SKM-1 (cell line): ENCODE data around the gene BRD3OS.
"Not testable (repeated sequence)": the region's sequence is repeated elsewhere in the genome, so short reads cannot be mapped to it uniquely, and the experiment has no call there.

ENCODE experiments used
- DNase-seq: peaks from one replicate; lab custom pipeline; 2025; ENCODE audit not compliant: unreplicated experiment; lab: John Stamatoyannopoulos, UW

Gene BRD3OS

DNA sequence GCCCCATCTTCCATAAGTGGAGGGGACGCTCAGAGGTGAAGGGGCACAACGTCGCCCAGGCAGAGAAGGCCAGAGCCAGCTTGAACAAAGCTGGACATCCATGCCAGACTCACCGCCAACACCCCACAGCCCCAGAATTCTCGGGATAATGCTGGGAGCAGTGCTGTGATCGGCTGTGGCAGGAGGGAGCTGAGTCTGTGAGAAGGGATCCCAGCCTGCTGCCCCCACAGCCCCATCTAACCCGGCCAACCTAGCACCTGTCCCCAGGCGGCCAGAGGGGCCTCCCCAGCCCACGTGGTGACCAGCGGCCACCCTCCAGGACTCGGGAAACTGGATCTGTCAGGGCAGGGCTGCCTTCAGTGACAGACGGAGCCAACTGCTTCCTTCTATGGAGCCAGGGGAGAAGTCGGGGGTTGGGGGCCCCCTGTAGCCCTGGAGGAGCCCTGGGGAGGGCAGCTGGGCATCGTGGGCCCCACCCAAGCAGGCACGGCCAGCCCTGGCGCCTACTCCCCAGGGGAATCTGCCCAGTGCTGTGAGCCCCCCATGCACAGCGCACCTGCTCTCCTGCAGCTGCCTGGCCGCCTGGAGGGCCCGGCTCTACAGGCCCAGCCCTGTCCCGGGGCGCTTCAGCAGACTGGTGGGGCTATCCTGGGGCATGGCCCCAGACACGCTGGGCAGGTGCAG lies 36.5 kb downstream of the BRD3OS start:
- DNase-seq, result no peak

DNA sequence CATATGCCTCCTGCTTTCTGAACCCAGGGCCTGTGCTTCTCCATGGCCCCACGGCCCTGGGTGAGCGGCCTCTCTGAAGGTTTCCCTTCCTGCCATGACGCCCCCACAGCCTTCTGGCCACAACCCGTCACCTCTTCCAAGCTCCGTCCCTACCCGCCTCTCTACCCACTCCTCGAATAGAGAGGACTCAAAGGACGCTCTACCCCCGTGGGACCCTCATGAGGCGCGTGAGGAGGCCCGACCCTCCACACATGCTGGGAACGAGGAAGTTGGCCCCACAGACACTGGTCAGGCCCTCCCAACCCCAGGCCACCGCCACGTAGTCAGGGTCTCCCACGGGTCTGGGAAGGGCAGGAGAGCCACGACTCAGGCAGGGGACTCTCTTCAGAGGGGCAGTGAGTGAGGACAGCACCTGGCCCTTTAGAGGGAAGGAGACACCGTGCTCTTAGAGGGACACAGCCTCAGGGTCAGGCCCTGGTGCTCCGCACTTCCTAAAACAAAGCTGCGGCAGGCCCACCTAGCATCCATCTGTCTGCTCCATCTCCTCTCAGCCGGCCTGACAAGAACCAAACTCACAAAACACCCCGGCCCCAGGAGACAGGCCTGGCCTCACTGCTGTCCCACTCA lies 37.3 kb downstream of the BRD3OS start:
- no peak for DNase-seq

DNA sequence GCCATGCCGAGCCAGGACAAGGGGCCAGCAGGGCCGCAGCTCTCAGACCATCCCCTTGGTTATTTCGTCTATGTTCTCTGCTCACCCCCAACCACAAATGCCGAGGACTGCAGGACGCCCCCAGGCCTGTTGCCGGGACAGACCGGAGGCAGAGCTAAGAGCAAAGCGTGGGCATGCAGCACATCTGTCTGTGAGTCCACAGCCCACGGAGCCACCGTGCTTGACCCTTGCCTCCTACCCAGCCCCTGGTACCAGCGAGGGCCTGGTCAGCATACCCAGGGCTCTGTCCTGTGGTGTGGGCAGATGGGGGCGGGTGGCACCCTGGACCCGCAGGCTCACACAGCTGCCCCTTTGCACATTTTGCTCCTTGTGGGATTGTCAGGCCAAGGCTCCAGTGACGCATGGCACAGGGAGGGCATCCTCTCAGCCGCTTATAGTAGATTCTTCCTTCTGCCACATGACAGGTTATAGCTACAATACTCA lies 37.8 kb downstream of the BRD3OS start:
- no peak for DNase-seq

GRCh38 chr9:134063571-134064450 lies 38.5 kb downstream of the BRD3OS start:
- no peak for DNase-seq

- no peak for DNase-seq
These were observed 39.4 kb downstream of the BRD3OS start for GRCh38 chr9:134064711-134065110.

DNA sequence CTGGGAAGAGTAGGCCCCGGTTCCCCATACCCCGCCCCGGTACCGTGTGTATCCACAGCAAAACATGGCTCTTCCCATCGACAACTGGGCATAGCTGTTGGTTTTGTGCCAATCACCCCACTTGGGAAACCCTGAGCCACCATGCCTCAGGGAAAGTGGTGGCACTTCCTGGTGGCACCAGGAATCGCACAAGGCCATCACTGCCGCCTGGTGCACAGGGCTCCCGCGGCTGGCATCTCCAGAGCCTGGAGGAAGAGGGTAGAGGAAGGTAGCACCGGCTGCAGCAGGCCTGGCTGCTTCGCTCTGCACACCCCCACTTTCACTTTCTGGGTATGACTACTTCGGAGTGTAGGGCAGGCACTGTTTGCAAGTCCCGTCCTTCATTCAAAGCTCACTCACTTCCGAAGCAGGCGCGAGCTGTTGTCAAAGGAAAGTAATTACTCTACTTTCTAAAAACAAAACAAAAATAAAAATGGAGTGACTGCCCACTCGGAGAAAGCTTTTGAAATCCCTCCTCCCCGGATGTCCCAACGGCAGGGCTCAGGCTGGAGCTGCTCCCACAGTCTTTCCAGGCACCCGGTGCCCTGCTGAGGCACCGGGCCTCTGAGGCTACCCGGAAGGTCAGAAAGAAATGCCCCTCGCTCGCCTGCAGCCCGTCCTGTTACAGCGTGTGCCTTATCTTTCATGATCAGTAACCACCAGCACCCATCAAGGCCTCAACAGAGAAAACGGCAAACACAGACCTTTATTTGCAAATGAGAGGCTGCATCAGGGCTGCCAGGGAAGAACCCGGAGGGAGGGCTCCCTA lies 40.5 kb downstream of the BRD3OS start:
- peak; percentile 11 for DNase-seq

- no peak for DNase-seq
These were observed 41.2 kb downstream of the BRD3OS start for GRCh38 chr9:134066526-134066912.

DNA sequence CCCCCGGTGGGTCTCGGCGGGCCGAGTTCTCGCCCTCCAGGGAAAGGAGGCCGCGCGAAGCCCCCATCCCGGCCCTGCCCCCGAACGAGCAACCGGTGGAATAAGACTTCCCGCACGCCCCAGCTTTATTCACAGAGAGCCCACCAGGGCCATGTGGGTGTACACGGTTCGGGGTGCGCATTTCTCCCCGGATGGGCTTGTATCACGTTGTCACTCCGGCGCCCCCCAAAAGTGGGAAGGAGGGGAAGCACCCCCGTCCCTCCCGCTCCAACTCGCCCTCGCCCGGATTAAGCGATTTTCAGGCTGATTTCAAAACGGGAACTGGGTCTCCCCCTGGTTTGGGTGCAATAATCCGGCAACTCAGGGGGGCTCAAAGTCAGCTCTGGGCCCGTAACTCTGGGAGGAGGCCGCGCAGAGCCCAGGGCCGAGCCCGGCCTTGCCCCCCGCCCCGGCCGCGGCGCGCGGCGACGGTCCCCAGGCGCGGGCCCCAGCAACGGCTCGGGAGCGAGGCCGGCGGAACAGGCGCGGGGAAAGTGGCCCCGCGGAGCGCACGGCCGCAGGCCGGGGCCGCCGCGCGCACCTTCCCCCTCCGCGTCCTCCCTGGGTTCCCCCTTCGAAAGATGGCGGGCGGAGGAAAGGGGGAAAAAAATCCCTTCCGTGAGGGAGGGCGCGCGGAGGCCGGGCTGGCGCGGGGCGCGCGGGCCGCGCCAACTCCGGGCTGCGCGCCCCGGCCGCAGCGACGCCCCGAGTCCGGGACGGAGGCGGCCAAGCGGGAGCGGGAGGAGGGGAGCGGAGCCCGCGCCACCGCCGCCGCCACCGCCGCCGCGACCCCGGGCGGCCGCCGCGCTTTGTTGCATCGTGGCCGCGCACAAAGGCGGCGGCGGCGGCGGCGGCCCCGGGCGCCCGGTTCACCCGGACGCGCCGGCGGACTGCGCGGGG lies 41.9 kb downstream of the BRD3OS start:
- no peak for DNase-seq

- DNase-seq, result peak; percentile 55
These were observed 42.8 kb downstream of the BRD3OS start, which contains the start of gene BRD3 for GRCh38 chr9:134067904-134068743. Gene BRD3 (minus strand): TSS chr9:134068026. CDS start chr9:134053477, 14,549 bp downstream.

DNA sequence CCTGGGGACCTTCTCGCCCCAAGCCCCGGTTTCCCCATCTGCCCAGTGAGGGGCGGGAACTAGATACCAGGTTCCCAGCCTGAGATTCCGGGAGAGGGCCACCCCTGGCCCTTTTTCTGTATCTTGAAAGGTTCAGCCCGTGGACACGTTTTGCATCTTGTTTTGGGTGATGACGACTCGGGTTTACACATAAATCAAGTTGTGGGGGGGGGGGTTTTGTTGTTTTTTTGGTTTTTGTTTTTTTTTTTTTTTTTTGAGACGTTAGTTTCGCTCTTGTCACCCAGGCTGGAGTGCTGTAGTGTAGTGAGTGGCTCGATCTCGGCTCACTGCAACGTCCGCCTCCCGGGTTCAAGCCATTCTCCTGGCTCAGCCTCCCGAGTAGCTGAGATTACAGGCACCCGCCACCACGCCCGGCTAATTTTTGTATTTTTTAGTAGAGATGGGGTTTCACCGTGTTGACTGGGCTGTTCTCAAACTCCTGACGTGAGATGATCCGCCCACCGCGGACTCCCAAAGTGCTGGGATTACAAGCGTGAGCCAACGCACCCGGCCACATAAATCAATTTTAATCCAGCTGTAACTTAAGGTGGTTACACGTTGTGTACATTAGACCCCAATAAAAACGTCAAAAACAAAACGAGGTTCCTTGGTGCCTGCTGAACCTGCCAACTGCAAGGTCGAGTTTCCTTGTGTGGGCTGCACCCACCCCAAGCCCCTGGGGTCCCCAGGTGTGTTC lies 43.6 kb downstream of the BRD3OS start:
- no peak for DNase-seq

DNA sequence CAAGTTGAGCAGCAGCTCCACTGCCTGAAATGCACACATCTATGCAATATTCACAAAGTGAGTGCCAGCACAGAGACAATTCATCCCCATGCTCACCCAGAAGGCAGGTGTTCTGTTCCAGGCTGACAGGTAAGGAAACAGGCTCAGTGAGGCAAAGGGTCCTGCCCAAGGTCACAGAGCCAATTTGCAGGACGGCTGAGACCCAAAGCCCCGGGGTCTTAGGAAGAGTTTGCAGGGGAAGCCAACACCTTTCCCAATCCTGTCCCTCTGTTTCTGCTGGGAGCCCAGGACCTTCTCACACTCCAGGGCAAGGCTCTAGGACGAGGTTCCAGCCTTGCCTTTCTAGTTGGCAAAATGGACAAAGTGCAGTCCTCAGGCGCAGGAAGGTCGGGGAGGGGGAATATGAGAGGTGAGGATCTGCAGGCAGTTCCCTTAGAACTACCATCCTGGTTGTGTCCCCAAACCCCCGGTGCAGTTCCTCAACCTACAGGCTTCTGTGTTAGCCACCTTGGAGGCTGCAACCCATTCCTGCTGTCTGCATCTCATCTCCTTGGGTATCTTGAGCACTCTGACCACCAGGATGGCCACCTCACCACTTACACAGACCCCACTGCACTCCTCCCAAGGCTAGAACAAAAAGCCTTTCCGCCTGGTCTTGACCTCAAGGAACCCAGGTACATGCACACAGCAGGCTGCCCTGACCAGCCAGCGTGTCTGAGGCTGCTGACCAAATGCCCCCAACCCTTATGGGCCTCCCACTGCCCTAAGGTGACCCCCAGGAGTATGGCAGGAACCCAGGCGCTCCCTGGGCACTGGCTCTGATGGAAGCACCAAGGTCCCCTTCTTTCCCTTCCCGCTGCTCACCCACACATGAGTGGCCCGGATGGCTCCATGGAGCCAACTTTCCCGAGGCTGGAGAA lies 44.5 kb downstream of the BRD3OS start:
- DNase-seq, result no peak

GRCh38 chr9:134071149-134071548 lies 45.9 kb downstream of the BRD3OS start:
- DNase-seq, result no peak

GRCh38 chr9:134072683-134073082 lies 47.4 kb downstream of the BRD3OS start:
- not testable (repeated sequence) for DNase-seq

DNA sequence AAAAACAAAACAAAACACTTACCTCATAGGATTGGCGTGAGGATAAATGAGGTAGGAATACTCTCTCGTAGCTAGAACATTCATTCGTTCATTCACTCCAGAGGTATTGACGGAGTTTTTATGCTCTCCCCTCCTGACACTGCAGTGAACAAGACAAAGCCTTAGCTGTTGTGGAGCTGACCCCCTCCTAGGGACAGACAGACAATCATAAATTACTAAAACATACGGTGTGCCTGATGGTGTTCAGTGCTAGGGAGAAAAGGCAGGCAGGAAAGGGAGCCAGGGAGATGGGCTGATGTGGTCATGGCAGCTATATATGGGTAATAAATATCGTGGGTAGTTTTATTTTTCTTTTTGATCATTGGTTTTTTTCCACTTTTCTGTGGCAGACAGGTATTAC lies 48.2 kb downstream of the BRD3OS start:
- no peak for DNase-seq

- not testable (repeated sequence) for DNase-seq
These were observed 50.4 kb downstream of the BRD3OS start for GRCh38 chr9:134075689-134076088.

GRCh38 chr9:134076644-134077043 lies 51.4 kb downstream of the BRD3OS start:
- no peak for DNase-seq
